Measurements from ENCODE around the gene DYNC2I2. TPM values are rescaled to one million over a fixed set of nuclear protein-coding genes. Genes with fewer than 3 reads are reported as not detected.
A peak's percentile ranks its signal among the peaks of the same experiment; 100 is the strongest.
"Not testable (repeated sequence)": the region's sequence is repeated elsewhere in the genome, so short reads cannot be mapped to it uniquely, and the experiment has no call there.

Gene DYNC2I2
- total RNA-seq, 1 experiment from 2014 or later = 437 TPM

- DNase-seq (ENCODE audit: low spot score) = no peak
These were observed 29.2 kb upstream of the DYNC2I2 start for GRCh38 chr9:128685636-128686489.

GRCh38 chr9:128684325-128685199 lies 27.9 kb upstream of the DYNC2I2 start:
- peak; percentile 92 for DNase-seq (ENCODE audit: low spot score)

- no peak for DNase-seq (ENCODE audit: low spot score)
These were observed 27.3 kb upstream of the DYNC2I2 start for GRCh38 chr9:128684065-128684324.

- DNase-seq (ENCODE audit: low spot score) = peak; percentile 72
These were observed 26.9 kb upstream of the DYNC2I2 start for GRCh38 chr9:128683340-128684064.

GRCh38 chr9:128677794-128678193 lies 21.1 kb upstream of the DYNC2I2 start:
- no peak for DNase-seq (ENCODE audit: low spot score)

- DNase-seq (ENCODE audit: low spot score) = no peak
These were observed 18.7 kb upstream of the DYNC2I2 start for GRCh38 chr9:128675382-128675781.

- DNase-seq (ENCODE audit: low spot score) = no peak
These were observed 13.1 kb upstream of the DYNC2I2 start for GRCh38 chr9:128669786-128670185.

- not testable (repeated sequence) for DNase-seq (ENCODE audit: low spot score)
These were observed 9.9 kb upstream of the DYNC2I2 start for GRCh38 chr9:128666481-128666941.

- no peak for DNase-seq (ENCODE audit: low spot score)
These were observed 1.1 kb upstream of the DYNC2I2 start for GRCh38 chr9:128657796-128658195.

GRCh38 chr9:128657344-128657704 lies 677 bp upstream of the DYNC2I2 start:
- no peak for DNase-seq (ENCODE audit: low spot score)

- no peak for DNase-seq (ENCODE audit: low spot score)
These were observed 2.2 kb downstream of the DYNC2I2 start for GRCh38 chr9:128654481-128654880.

GRCh38 chr9:128653908-128654307 lies 2.7 kb downstream of the DYNC2I2 start:
- DNase-seq (ENCODE audit: low spot score) = no peak

GRCh38 chr9:128651798-128652197 lies 4.8 kb downstream of the DYNC2I2 start:
- DNase-seq (ENCODE audit: low spot score) = no peak

- peak; percentile 47 for DNase-seq (ENCODE audit: low spot score)
These were observed 8.4 kb downstream of the DYNC2I2 start for GRCh38 chr9:128648206-128648605.

- peak; percentile 53 for DNase-seq (ENCODE audit: low spot score)
These were observed 12.9 kb downstream of the DYNC2I2 start for GRCh38 chr9:128643519-128644300.

GRCh38 chr9:128642675-128643245 lies 13.9 kb downstream of the DYNC2I2 start:
- no peak for DNase-seq (ENCODE audit: low spot score)

GRCh38 chr9:128640603-128641002 lies 16.0 kb downstream of the DYNC2I2 start:
- DNase-seq (ENCODE audit: low spot score) = no peak

- no peak for DNase-seq (ENCODE audit: low spot score)
These were observed 18.1 kb downstream of the DYNC2I2 start for GRCh38 chr9:128638580-128638979.

GRCh38 chr9:128637656-128638055 lies 19.0 kb downstream of the DYNC2I2 start:
- DNase-seq (ENCODE audit: low spot score) = no peak

- no peak for DNase-seq (ENCODE audit: low spot score)
These were observed 19.8 kb downstream of the DYNC2I2 start for GRCh38 chr9:128636556-128637530.

Measured in HT-29 (cell line).